H1 (cell line): Measurements from ENCODE around the gene HSD17B8. TPM values are rescaled to one million over a fixed set of nuclear protein-coding genes. Genes with fewer than 3 reads are reported as not detected.

Experiments
- CTCF ChIA-PET: fragments of 300-600 bp; sonication (Branson Sonifier 250); formaldehyde crosslinking; loops from one replicate; lab custom pipeline; 2021; ENCODE audit not compliant: partially characterized antibody; lab: Charles Lee
- POLR2A ChIA-PET: fragments of 300-600 bp; sonication (Branson Sonifier 250); formaldehyde crosslinking; loops from one replicate; lab custom pipeline; 2021; ENCODE audit warnings: inconsistent platforms; ENCODE audit not compliant: partially characterized antibody; lab: Charles Lee
- DNase-seq, 2 experiments: peaks; one replicate each; pipeline versions ENCODE4 v3.0.0 to v3.0.0-alpha.2; 2010 to 2022; ENCODE audit warnings: low spot score in 2 of 2, low read depth in 1 of 2, mixed read lengths in 1 of 2
- FAIRE-seq: peaks from 2 replicates; lab custom pipeline; 2011; peaks lifted over from hg19 to GRCh38; lab: Jason Lieb, UNC
- H2AFZ ChIP-seq: 2 replicates; pipeline ENCODE4 v1.8.1; 2012; ENCODE audit warnings: low read length, inconsistent platforms
- H2AK5ac ChIP-seq: 2 replicates; pipeline ENCODE4 v1.6.1; 2013; ENCODE audit warnings: low read depth, low read length
- H2BK120ac ChIP-seq: replicated peaks from 2 replicates; pipeline ENCODE3; 2013; ENCODE audit warnings: low read depth, low read length, inconsistent platforms
- H2BK12ac ChIP-seq: 2 replicates; pipeline ENCODE4 v1.6.1; 2013; ENCODE audit warnings: low read depth, low read length
- H2BK15ac ChIP-seq: 2 replicates; pipeline ENCODE4 v1.6.1; 2013; ENCODE audit warnings: low read length
- H2BK20ac ChIP-seq: 2 replicates; pipeline ENCODE4 v1.6.1; 2013; ENCODE audit warnings: low read length
- H2BK5ac ChIP-seq: 2 replicates; pipeline ENCODE4 v1.6.1; 2013; ENCODE audit warnings: low read depth, low read length
- H3K14ac ChIP-seq: 2 replicates; pipeline ENCODE4 v1.6.1; 2013; ENCODE audit warnings: inconsistent platforms; ENCODE audit not compliant: insufficient read length
- H3K18ac ChIP-seq: 2 replicates; pipeline ENCODE4 v1.6.1; 2013; ENCODE audit warnings: low read length; ENCODE audit errors: extremely low read depth
- H3K23ac ChIP-seq: 2 replicates; pipeline ENCODE4 v1.6.1; 2013; ENCODE audit warnings: inconsistent platforms; ENCODE audit not compliant: insufficient read length
- H3K23me2 ChIP-seq: 2 replicates; pipeline ENCODE4 v1.6.1; 2013; ENCODE audit warnings: low read depth, low read length
- H3K27ac ChIP-seq: 2 replicates; pipeline ENCODE4 v1.6.1; 2011; ENCODE audit warnings: low read depth, low read length, inconsistent platforms
- H3K27me3 ChIP-seq, 4 experiments: replicated peaks in 1 of 4; 1 replicate in 1 of 4; 2 replicates in 3 of 4; pipeline versions ENCODE4 v1.6.1 to v1.8.1; 2011 to 2013; ENCODE audit warnings: low read length in 3 of 4, mild to moderate bottlenecking in 3 of 4, inconsistent platforms in 2 of 4, mixed read lengths in 2 of 4, moderate library complexity in 1 of 4; ENCODE audit not compliant: control insufficient read depth in 3 of 4, insufficient read depth in 3 of 4; ENCODE audit errors: extremely low read depth in 1 of 4
- H3K36me3 ChIP-seq, 4 experiments: 2 replicates each; pipeline versions ENCODE4 v1.6.1 to v1.8.1; 2011 to 2013; ENCODE audit warnings: mild to moderate bottlenecking in 4 of 4, low read length in 3 of 4, moderate library complexity in 2 of 4, control low read depth in 1 of 4, inconsistent platforms in 1 of 4; ENCODE audit not compliant: insufficient read depth in 4 of 4, control insufficient read depth in 2 of 4
- H3K4ac ChIP-seq: replicated peaks from 2 replicates; pipeline ENCODE3; 2013; ENCODE audit warnings: low read length, low read depth, mixed read lengths, inconsistent platforms; ENCODE audit not compliant: insufficient read length
- H3K4me1 ChIP-seq, 4 experiments: replicated peaks in 1 of 4; 1 replicate in 1 of 4; 2 replicates in 3 of 4; pipeline versions ENCODE4 v1.6.1 to v1.8.1; 2011 to 2013; ENCODE audit warnings: low read length in 3 of 4, inconsistent platforms in 2 of 4, mixed read lengths in 1 of 4; ENCODE audit not compliant: insufficient read depth in 4 of 4, control insufficient read depth in 3 of 4
- H3K4me2 ChIP-seq, 2 experiments: 2 replicates each; pipeline versions ENCODE4 v1.6.1 to v1.8.1; 2011 to 2013; ENCODE audit warnings: low read depth in 2 of 2, low read length in 2 of 2, control low read depth in 1 of 2, inconsistent platforms in 1 of 2, mild to moderate bottlenecking in 1 of 2; ENCODE audit not compliant: insufficient read depth in 1 of 2
- H3K4me3 ChIP-seq, 4 experiments: fragments of 200-600, 300-600 bp in 1 of 4; sonication (generic), shearing (Covaris generic), sonication (Bioruptor Twin) in 1 of 4; 2 replicates each; pipeline versions ENCODE4 v1.5.1 to v1.8.1; 2011 to 2016; ENCODE audit warnings: low read length in 4 of 4, low read depth in 3 of 4, control low read depth in 2 of 4, inconsistent platforms in 2 of 4, mild to moderate bottlenecking in 2 of 4, mixed read lengths in 1 of 4, moderate library complexity in 1 of 4; ENCODE audit not compliant: insufficient read depth in 2 of 4; ENCODE audit errors: extremely low read depth in 1 of 4
- H3K56ac ChIP-seq: replicated peaks from 2 replicates; pipeline ENCODE3; 2013; ENCODE audit warnings: low read depth, mild to moderate bottlenecking, mixed read lengths, low read length, inconsistent platforms; ENCODE audit not compliant: insufficient read length
- H3K79me1 ChIP-seq: 2 replicates; pipeline ENCODE4 v1.6.1; 2013; ENCODE audit warnings: low read depth, low read length, control low read depth
- H3K79me2 ChIP-seq, 2 experiments: 2 replicates each; pipeline versions ENCODE4 v1.6.1 to v1.8.1; 2012 to 2013; ENCODE audit warnings: low read length in 2 of 2, mild to moderate bottlenecking in 2 of 2, inconsistent platforms in 1 of 2; ENCODE audit not compliant: insufficient read depth in 2 of 2, control insufficient read depth in 1 of 2
- H3K9ac ChIP-seq, 4 experiments: replicated peaks in 1 of 4; 1 replicate in 1 of 4; 2 replicates in 3 of 4; pipeline versions ENCODE4 v1.6.1 to v1.8.1; 2011 to 2013; ENCODE audit warnings: low read depth in 3 of 4, low read length in 3 of 4, control low read depth in 2 of 4, mild to moderate bottlenecking in 2 of 4, moderate library complexity in 2 of 4, inconsistent platforms in 1 of 4; ENCODE audit errors: extremely low read depth in 1 of 4
- H3K9me3 ChIP-seq, 2 experiments: 2 replicates each; pipeline versions ENCODE4 v1.6.1 to v1.8.1; 2012 to 2013; ENCODE audit warnings: mild to moderate bottlenecking in 2 of 2, moderate library complexity in 2 of 2, control low read depth in 1 of 2, inconsistent platforms in 1 of 2, low read depth in 1 of 2, low read length in 1 of 2, mixed read lengths in 1 of 2; ENCODE audit not compliant: insufficient read depth in 2 of 2
- H4K20me1 ChIP-seq, 2 experiments: replicated peaks in 1 of 2; 2 replicates each; pipeline versions ENCODE3 to v1.8.1; 2011 to 2013; ENCODE audit warnings: inconsistent platforms in 2 of 2, low read length in 2 of 2, mild to moderate bottlenecking in 1 of 2; ENCODE audit not compliant: insufficient read depth in 2 of 2, control insufficient read depth in 1 of 2
- H4K5ac ChIP-seq: 2 replicates; pipeline ENCODE4 v1.6.1; 2013; ENCODE audit warnings: low read length, low read depth, mixed read lengths, inconsistent platforms; ENCODE audit not compliant: insufficient read length
- H4K8ac ChIP-seq: 2 replicates; pipeline ENCODE4 v1.8.0; 2013; ENCODE audit warnings: mild to moderate bottlenecking, moderate library complexity, low read length, inconsistent platforms; ENCODE audit not compliant: insufficient read depth; ENCODE audit errors: extremely low read depth
- H4K91ac ChIP-seq: replicated peaks from 2 replicates; pipeline ENCODE3; 2013; ENCODE audit warnings: low read length, mixed read lengths, inconsistent platforms; ENCODE audit not compliant: insufficient read length
- CBX5 ChIP-seq: fragments of 300-800, 300-1000 bp; sonication (generic); IDR thresholded peaks from 2 replicates; pipeline ENCODE4 v1.7.1; 2016; ENCODE audit warnings: antibody characterized with exemption, low read length, low read depth
- CBX8 ChIP-seq: fragments of 300-800, 300-1000 bp; sonication (generic); IDR thresholded peaks from 2 replicates; pipeline ENCODE4 v1.7.1; 2016; ENCODE audit warnings: low read depth, low read length, borderline replicate concordance
- CHD1 ChIP-seq: IDR thresholded peaks from 2 replicates; pipeline ENCODE4 v1.6.1; 2012; ENCODE audit warnings: low read depth, low read length, improper control_type of control experiment
- HDAC6 ChIP-seq: IDR thresholded peaks from one replicate; pipeline ENCODE4 v1.7.1; 2012; ENCODE audit warnings: low read depth, mild to moderate bottlenecking, inconsistent platforms, low read length, moderate library complexity
- JUN ChIP-seq: IDR thresholded peaks from 2 replicates; pipeline ENCODE4 v1.6.1; 2011; ENCODE audit warnings: low read depth, mild to moderate bottlenecking, improper control_type of control experiment, low read length
- POLR2A ChIP-seq, 2 experiments: IDR thresholded peaks; 1 replicate in 1 of 2; 2 replicates in 1 of 2; pipeline ENCODE4 v1.6.1; 2011; ENCODE audit warnings: low read depth in 2 of 2, low read length in 2 of 2, mild to moderate bottlenecking in 2 of 2; ENCODE audit errors: control extremely low read depth in 1 of 2
- RBBP5 ChIP-seq: IDR thresholded peaks from 2 replicates; pipeline ENCODE4 v1.7.1; 2012; ENCODE audit warnings: low read depth, mild to moderate bottlenecking, inconsistent platforms, low read length, moderate library complexity, borderline replicate concordance
- SIN3A ChIP-seq, 2 experiments: IDR thresholded peaks in 1 of 2; conservative IDR thresholded peaks in 1 of 2; 2 replicates each; pipeline ENCODE4 v1.6.1; 2011 to 2012; ENCODE audit warnings: low read length in 2 of 2, improper control_type of control experiment in 1 of 2, low read depth in 1 of 2, mild to moderate bottlenecking in 1 of 2
- SIRT6 ChIP-seq: IDR thresholded peaks from one replicate; pipeline ENCODE4 v1.7.1; 2012; ENCODE audit warnings: low read length, inconsistent platforms
- TAF7 ChIP-seq: optimal IDR thresholded peaks from 2 replicates; pipeline ENCODE3; 2011; ENCODE audit warnings: low read depth, mild to moderate bottlenecking, inconsistent platforms, low read length, moderate library complexity, borderline replicate concordance
- ZNF274 ChIP-seq: IDR thresholded peaks from 2 replicates; pipeline ENCODE4 v1.7.0; 2012; ENCODE audit warnings: low read length, borderline replicate concordance; ENCODE audit errors: extremely low read depth
- WGBS, 2 experiments: shearing (Covaris generic) in 1 of 2; methylation state at CpG; one replicate each; pipeline versions ENCODE4 v1.1.6 to v1.1.7; 2013 to 2015; ENCODE audit warnings: low lambda C conversion rate in 2 of 2, mixed read lengths in 2 of 2, inconsistent platforms in 1 of 2, low coverage in 1 of 2, missing lambda C conversion rate in 1 of 2; ENCODE audit not compliant: insufficient replicate concordance in 2 of 2, insufficient coverage in 1 of 2, insufficient read length in 1 of 2; ENCODE audit errors: extremely low coverage in 1 of 2, missing lambda C conversion rate in 1 of 2; 5-methylcytosine and 5-hydroxymethylcytosine counted together
- polyA plus RNA-seq, 7 experiments: library from polyadenylated mRNA; depleted of rRNA in 3 of 7; stranded (reverse) in 5 of 7; unstranded in 2 of 7; fragments of >200 nt in 5 of 7; fragments of 200-250 nt in 2 of 7; gene quantifications; 1 replicate in 5 of 7; 2 replicates in 1 of 7; 4 replicates in 1 of 7; pipeline versions ENCODE4 v1.2.1 to v1.2.3, GENCODE V29; 2011 to 2013; ENCODE audit warnings: missing spikeins in 2 of 7, mixed read lengths in 2 of 7
- total RNA-seq: library from RNA; stranded (reverse); fragmentation: NEBNext Ultra II Directional; extraction: Animal tissue kit (Norgen Biotek cat#: 25700); gene quantifications from 2 replicates; pipeline ENCODE4 v1.2.1, GENCODE V29; 2021

Gene HSD17B8
- total and polyA plus RNA-seq, 2 of the 8 experiments (the other 6 are each of a cell fraction or from before 2014, with no cell fraction given): 3.3 to 17.1 TPM

DNA sequence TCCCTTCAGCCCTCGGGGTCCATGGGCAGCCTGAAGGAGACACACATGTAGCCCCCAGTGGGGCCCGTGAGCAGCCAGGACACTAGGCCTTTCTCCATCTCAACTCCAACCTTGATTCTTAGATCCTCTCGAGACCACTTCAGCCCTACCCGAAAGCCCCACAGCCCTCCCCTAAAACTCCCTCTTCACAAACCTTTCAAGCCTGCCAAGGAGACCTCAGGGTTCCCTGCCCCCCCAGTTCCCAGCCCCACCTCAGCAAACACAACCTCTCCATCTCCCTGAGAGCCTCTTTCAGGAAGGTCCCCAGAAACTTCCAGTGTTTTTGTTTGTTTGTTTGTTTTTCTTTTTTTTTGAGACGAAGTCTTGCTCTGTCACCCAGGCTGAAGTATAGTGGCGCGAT is 23.3 kb upstream of the HSD17B8 start:
- no peaks in the 10 kb centered on the region for H3K36me3 ChIP-seq
- TF ChIP-seq POLR2A (IDR thresholded peaks at IDR 0.05; ENCODE audit: control extremely low read depth in 1 of 2, low read depth in 2 of 2, low read length in 2 of 2) (no peak), CHD1 (no peak), RBBP5 (no peak), SIN3A (conservative IDR thresholded peaks at IDR 0.05 in 1 of 2, IDR thresholded peaks at IDR 0.05 in 1 of 2; ENCODE audit: low read depth in 1 of 2, low read length in 2 of 2) (no peak), CBX8 (no peak), CBX5 (no peak), ZNF274 (no peak), TAF7 (no peak), SIRT6 (no peak), JUN (no peak), HDAC6 (no peak)
- H4K8ac ChIP-seq: no peak overlapping the region
- whole genome bisulfite sequencing, 2 experiments: 92% methylated on average over 7 of the region's 7 CpGs; no CpG with 5 or more reads in 1 of the 2 experiments
- H3K9ac ChIP-seq: no peak overlapping the region
- H3K4me2 ChIP-seq: no peak overlapping the region
- H2AFZ ChIP-seq: no peak overlapping the region
- no peak overlapping the region for H2BK20ac ChIP-seq
- no peak overlapping the region for H2BK120ac ChIP-seq
- no peak overlapping the region for H2BK15ac ChIP-seq
- no peaks in the 10 kb centered on the region for H3K79me1 ChIP-seq
- H2AK5ac ChIP-seq: no peak overlapping the region
- no peak for DNase-seq
- no peaks in the 10 kb centered on the region for H3K9me3 ChIP-seq
- H4K5ac ChIP-seq: no peak overlapping the region
- no peak overlapping the region for H2BK12ac ChIP-seq
- no peak overlapping the region for H2BK5ac ChIP-seq
- CTCF ChIA-PET: interaction anchor here (1.1 to 1.3 kb wide), 2 partner anchors 8 to 33 kb away, joined by 4 to 5 read pairs; no protein-coding TSS in a partner anchor
- H3K23ac ChIP-seq: no peak overlapping the region
- no peaks in the 10 kb centered on the region for H4K20me1 ChIP-seq
- no peak overlapping the region for H3K4ac ChIP-seq
- H3K23me2 ChIP-seq: no peaks in the 10 kb centered on the region
- no peaks in the 10 kb centered on the region; a peak in 1 of 4 replicates for H3K79me2 ChIP-seq
- H3K27me3 ChIP-seq: no peaks in the 10 kb centered on the region; a peak in 1 of 7 replicates
- no peak overlapping the region for H3K18ac ChIP-seq
- H4K91ac ChIP-seq: no peak overlapping the region
- FAIRE-seq: no peak
- POLR2A ChIA-PET: no interaction called here
- H3K56ac ChIP-seq: no peak overlapping the region
- H3K14ac ChIP-seq: no peak overlapping the region
- H3K4me1 ChIP-seq: peaks cover 0 to 5% (median 2%) of the 10 kb centered on the region in 4 experiments; a peak in 2 of 7 replicates
- no peak overlapping the region for H3K27ac ChIP-seq
- no peak overlapping the region for H3K4me3 ChIP-seq
